HEK293 (cell line): ENCODE data around the gene LILRB3.
"Not testable (repeated sequence)": the region's sequence is repeated elsewhere in the genome, so short reads cannot be mapped to it uniquely, and the experiment has no call there.

ENCODE experiments used
- GLIS1 ChIP-seq: fragments of 450-650 bp; formaldehyde crosslinking; IDR thresholded peaks from 2 replicates; pipeline ENCODE4 v1.5.1; 2016; ENCODE audit warnings: missing biosample characterization, missing genetic modification characterization
- HOXA7 ChIP-seq: sonication (generic); formaldehyde crosslinking; IDR thresholded peaks from 2 replicates; pipeline ENCODE4 v1.8.1; 2022; ENCODE audit warnings: missing genetic modification reagents, borderline replicate concordance
- SALL2 ChIP-seq: fragments of 450-650 bp; formaldehyde crosslinking; IDR thresholded peaks from 2 replicates; pipeline ENCODE4 v1.5.0; 2017; ENCODE audit warnings: missing biosample characterization, mild to moderate bottlenecking, missing genetic modification characterization, borderline replicate concordance
- TCF7L2 ChIP-seq: IDR thresholded peaks from 2 replicates; pipeline ENCODE4 v1.6.1; 2011; ENCODE audit warnings: low read depth, mild to moderate bottlenecking, inconsistent platforms, low read length, moderate library complexity, borderline replicate concordance
- ZBTB8A ChIP-seq: fragments of 450-650 bp; formaldehyde crosslinking; IDR thresholded peaks from 2 replicates; pipeline ENCODE4 v1.5.1; 2016; ENCODE audit warnings: missing biosample characterization, missing genetic modification characterization
- ZNF174 ChIP-seq: fragments of 450-650 bp; formaldehyde crosslinking; IDR thresholded peaks from 2 replicates; pipeline ENCODE4 v1.5.0; 2017; ENCODE audit warnings: missing biosample characterization, mild to moderate bottlenecking, missing genetic modification characterization
- ZNF274 ChIP-seq, 2 experiments: fragments of 200-500 bp in 1 of 2; fragments of 450-650 bp in 1 of 2; sonication (Bioruptor generic) in 1 of 2; formaldehyde crosslinking in 1 of 2; IDR thresholded peaks; 2 replicates each; pipeline versions ENCODE4 v1.5.1 to v1.6.1; 2014 to 2016; ENCODE audit warnings: borderline replicate concordance in 1 of 2, inconsistent platforms in 1 of 2, low read length in 1 of 2, missing biosample characterization in 1 of 2, missing genetic modification characterization in 1 of 2
- ZNF324 ChIP-seq: fragments of 450-650 bp; formaldehyde crosslinking; IDR thresholded peaks from 2 replicates; pipeline ENCODE4 v1.5.1; 2016; ENCODE audit warnings: missing biosample characterization, missing genetic modification characterization
- ZNF548 ChIP-seq: fragments of 450-650 bp; formaldehyde crosslinking; IDR thresholded peaks from 2 replicates; pipeline ENCODE4 v1.5.1; 2016; ENCODE audit warnings: missing biosample characterization, missing genetic modification characterization
- ZNF76 ChIP-seq: fragments of 450-650 bp; formaldehyde crosslinking; IDR thresholded peaks from 2 replicates; pipeline ENCODE4; 2016; ENCODE audit warnings: low read depth, missing biosample characterization, missing genetic modification characterization, borderline replicate concordance
- ZNF785 ChIP-seq: fragments of 450-650 bp; formaldehyde crosslinking; IDR thresholded peaks from 2 replicates; pipeline ENCODE4 v1.5.1; 2016; ENCODE audit warnings: missing biosample characterization, missing genetic modification characterization
- TF ChIP-seq, protein P1 (sequence below): fragments of 450-650 bp; formaldehyde crosslinking; IDR thresholded peaks from 2 replicates; pipeline ENCODE4 v1.5.1; 2016; ENCODE audit warnings: missing biosample characterization, missing genetic modification characterization
- TF ChIP-seq, protein P2 (sequence below): fragments of 450-650 bp; formaldehyde crosslinking; IDR thresholded peaks from 2 replicates; pipeline ENCODE4 v1.5.1; 2016; ENCODE audit warnings: missing biosample characterization, missing genetic modification characterization, low read depth
- TF ChIP-seq, protein P3 (sequence below): fragments of 450-650 bp; formaldehyde crosslinking; IDR thresholded peaks from 2 replicates; pipeline ENCODE4 v1.5.1; 2017; ENCODE audit warnings: missing biosample characterization, missing genetic modification characterization

DNA sequence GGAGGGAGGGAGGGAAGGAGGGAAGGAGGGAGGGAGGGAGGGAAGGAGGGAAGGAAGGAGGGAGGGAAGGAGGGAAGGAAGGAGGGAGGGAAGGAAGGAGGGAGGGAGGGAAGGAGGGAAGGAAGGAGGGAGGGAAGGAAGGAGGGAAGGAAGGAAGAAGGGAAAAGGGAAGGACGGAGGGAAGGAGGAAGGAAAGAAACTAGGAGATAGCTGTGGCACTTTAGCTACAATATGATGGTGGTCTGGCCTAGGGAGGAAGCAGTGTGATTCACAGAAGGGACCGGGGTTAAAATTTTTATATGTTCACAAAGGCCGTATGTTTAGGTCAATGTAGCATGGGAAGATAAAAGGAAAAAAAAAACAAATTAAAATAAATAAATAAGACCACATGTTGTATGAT is 40.9 kb downstream of the LILRB3 start:
- not testable (repeated sequence) for TF ChIP-seq ZNF274 (IDR thresholded peaks at IDR 0.05; ENCODE audit: low read length); ZNF274 (tag by site-specific recombination; IDR thresholded peaks at IDR 0.05; ENCODE audit: borderline replicate concordance); ZNF548 (tag by site-specific recombination); ZNF76 (tag by site-specific recombination); SALL2; HOXA7 (CRISPR knock-in tag); ZBTB8A; ZNF324 (tag by site-specific recombination); TCF7L2; ZNF785 (tag by site-specific recombination); GLIS1 (tag by site-specific recombination); ZNF174
- TF ChIP-seq, protein P1, sequence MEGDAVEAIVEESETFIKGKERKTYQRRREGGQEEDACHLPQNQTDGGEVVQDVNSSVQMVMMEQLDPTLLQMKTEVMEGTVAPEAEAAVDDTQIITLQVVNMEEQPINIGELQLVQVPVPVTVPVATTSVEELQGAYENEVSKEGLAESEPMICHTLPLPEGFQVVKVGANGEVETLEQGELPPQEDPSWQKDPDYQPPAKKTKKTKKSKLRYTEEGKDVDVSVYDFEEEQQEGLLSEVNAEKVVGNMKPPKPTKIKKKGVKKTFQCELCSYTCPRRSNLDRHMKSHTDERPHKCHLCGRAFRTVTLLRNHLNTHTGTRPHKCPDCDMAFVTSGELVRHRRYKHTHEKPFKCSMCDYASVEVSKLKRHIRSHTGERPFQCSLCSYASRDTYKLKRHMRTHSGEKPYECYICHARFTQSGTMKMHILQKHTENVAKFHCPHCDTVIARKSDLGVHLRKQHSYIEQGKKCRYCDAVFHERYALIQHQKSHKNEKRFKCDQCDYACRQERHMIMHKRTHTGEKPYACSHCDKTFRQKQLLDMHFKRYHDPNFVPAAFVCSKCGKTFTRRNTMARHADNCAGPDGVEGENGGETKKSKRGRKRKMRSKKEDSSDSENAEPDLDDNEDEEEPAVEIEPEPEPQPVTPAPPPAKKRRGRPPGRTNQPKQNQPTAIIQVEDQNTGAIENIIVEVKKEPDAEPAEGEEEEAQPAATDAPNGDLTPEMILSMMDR (tag by site-specific recombination), result not testable (repeated sequence)
- TF ChIP-seq, protein P2, sequence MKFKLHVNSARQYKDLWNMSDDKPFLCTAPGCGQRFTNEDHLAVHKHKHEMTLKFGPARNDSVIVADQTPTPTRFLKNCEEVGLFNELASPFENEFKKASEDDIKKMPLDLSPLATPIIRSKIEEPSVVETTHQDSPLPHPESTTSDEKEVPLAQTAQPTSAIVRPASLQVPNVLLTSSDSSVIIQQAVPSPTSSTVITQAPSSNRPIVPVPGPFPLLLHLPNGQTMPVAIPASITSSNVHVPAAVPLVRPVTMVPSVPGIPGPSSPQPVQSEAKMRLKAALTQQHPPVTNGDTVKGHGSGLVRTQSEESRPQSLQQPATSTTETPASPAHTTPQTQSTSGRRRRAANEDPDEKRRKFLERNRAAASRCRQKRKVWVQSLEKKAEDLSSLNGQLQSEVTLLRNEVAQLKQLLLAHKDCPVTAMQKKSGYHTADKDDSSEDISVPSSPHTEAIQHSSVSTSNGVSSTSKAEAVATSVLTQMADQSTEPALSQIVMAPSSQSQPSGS (tag by site-specific recombination), result not testable (repeated sequence)
- TF ChIP-seq, protein P3, sequence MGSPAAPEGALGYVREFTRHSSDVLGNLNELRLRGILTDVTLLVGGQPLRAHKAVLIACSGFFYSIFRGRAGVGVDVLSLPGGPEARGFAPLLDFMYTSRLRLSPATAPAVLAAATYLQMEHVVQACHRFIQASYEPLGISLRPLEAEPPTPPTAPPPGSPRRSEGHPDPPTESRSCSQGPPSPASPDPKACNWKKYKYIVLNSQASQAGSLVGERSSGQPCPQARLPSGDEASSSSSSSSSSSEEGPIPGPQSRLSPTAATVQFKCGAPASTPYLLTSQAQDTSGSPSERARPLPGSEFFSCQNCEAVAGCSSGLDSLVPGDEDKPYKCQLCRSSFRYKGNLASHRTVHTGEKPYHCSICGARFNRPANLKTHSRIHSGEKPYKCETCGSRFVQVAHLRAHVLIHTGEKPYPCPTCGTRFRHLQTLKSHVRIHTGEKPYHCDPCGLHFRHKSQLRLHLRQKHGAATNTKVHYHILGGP, result not testable (repeated sequence)
